Endothelial cell of umbilical vein (primary cell): ENCODE measurements around the gene TIGIT. TPM values are rescaled to one million over a fixed set of nuclear protein-coding genes. Genes with fewer than 3 reads are reported as not detected.

Experiments used
- BruUV-seq: library from RNA; stranded (reverse); fragments of 400-500 nt; replicated peaks from 2 replicates; lab custom pipeline; 2021; lab: Mats Ljungman, UMichigan
- CTCF ChIA-PET: fragments of 300-600, 350-600 bp; sonication (Branson Sonifier 250); formaldehyde crosslinking; loops from one replicate; lab custom pipeline; 2021; ENCODE audit warnings: antibody characterized with exemption, inconsistent platforms; lab: Charles Lee
- POLR2A ChIA-PET: fragments of 300-600, 350-600 bp; sonication (Branson Sonifier 250); formaldehyde crosslinking; loops from one replicate; lab custom pipeline; 2021; ENCODE audit warnings: antibody characterized with exemption, inconsistent platforms; lab: Charles Lee
- DNase-seq: peaks from one replicate; pipeline ENCODE4 v3.0.0-alpha.2; 2011; ENCODE audit warnings: low read depth, low spot score
- FAIRE-seq: peaks from 2 replicates; lab custom pipeline; 2011; peaks lifted over from hg19 to GRCh38; lab: Jason Lieb, UNC
- H2AFZ ChIP-seq: 2 replicates; pipeline ENCODE4 v1.6.0; 2012; ENCODE audit warnings: low read depth, low read length, control low read depth, inconsistent platforms
- H3K27ac ChIP-seq: 2 replicates; pipeline ENCODE4 v1.5.1; 2011; ENCODE audit warnings: low read depth, mild to moderate bottlenecking, control low read depth, low read length, moderate library complexity; ENCODE audit not compliant: insufficient read depth
- H3K27me3 ChIP-seq, 2 experiments: 2 replicates each; pipeline versions ENCODE4 v1.6.0 to v1.6.1; 2011; ENCODE audit warnings: low read length in 2 of 2, mixed read lengths in 1 of 2; ENCODE audit not compliant: control insufficient read depth in 2 of 2, insufficient read depth in 2 of 2
- H3K36me3 ChIP-seq, 2 experiments: 2 replicates in 1 of 2; 3 replicates in 1 of 2; pipeline ENCODE4 v1.5.1; 2011; ENCODE audit warnings: low read length in 2 of 2, mild to moderate bottlenecking in 1 of 2, moderate library complexity in 1 of 2; ENCODE audit not compliant: control insufficient read depth in 2 of 2, insufficient read depth in 2 of 2; ENCODE audit errors: extremely low read depth in 1 of 2
- H3K4me1 ChIP-seq: 3 replicates; pipeline ENCODE4 v1.5.1; 2011; ENCODE audit warnings: mild to moderate bottlenecking, low read length; ENCODE audit not compliant: control insufficient read depth, insufficient read depth; ENCODE audit errors: extremely low read depth
- H3K4me2 ChIP-seq: 2 replicates; pipeline ENCODE4 v1.6.1; 2011; ENCODE audit warnings: low read length, control low read depth, mixed read lengths; ENCODE audit not compliant: insufficient read depth
- H3K4me3 ChIP-seq, 3 experiments: fragments of 200-600 bp in 1 of 3; sonication (generic), shearing (Covaris generic) in 1 of 3; replicated peaks in 1 of 3; 2 replicates each; pipeline ENCODE4 v1.5.1; 2011 to 2016; ENCODE audit warnings: control low read depth in 3 of 3, low read length in 3 of 3, mild to moderate bottlenecking in 2 of 3, inconsistent platforms in 1 of 3, low read depth in 1 of 3, moderate library complexity in 1 of 3; ENCODE audit not compliant: insufficient read depth in 1 of 3
- H3K79me2 ChIP-seq: 2 replicates; pipeline ENCODE4 v1.6.0; 2012; ENCODE audit warnings: low read length, inconsistent platforms; ENCODE audit not compliant: control insufficient read depth, insufficient read depth
- H3K9ac ChIP-seq: replicated peaks from 2 replicates; pipeline ENCODE3; 2011; ENCODE audit warnings: low read length, control low read depth; ENCODE audit not compliant: insufficient read depth; ENCODE audit errors: extremely low read depth
- H3K9me1 ChIP-seq: replicated peaks from 3 replicates; pipeline ENCODE4 v1.6.0; 2011; ENCODE audit warnings: mild to moderate bottlenecking, low read length; ENCODE audit not compliant: control insufficient read depth, insufficient read depth; ENCODE audit errors: extremely low read depth
- H3K9me3 ChIP-seq: replicated peaks from 2 replicates; pipeline ENCODE4 v1.5.1; 2012; ENCODE audit warnings: low read length, inconsistent platforms; ENCODE audit not compliant: control insufficient read depth, insufficient read depth
- H4K20me1 ChIP-seq: replicated peaks from 2 replicates; pipeline ENCODE3; 2011; ENCODE audit warnings: mild to moderate bottlenecking, low read length; ENCODE audit not compliant: control insufficient read depth, insufficient read depth; ENCODE audit errors: extremely low read depth
- CTCF ChIP-seq, 2 donors: IDR thresholded peaks; 1 replicate in 1 of 2; 2 replicates in 1 of 2; pipeline ENCODE4 v1.5.1; 2011; ENCODE audit warnings: low read length in 2 of 2, mild to moderate bottlenecking in 2 of 2, moderate library complexity in 2 of 2, control low read depth in 1 of 2, inconsistent platforms in 1 of 2, low read depth in 1 of 2; ENCODE audit not compliant: insufficient read depth in 1 of 2; ENCODE audit errors: extremely low read depth in 1 of 2
- EZH2 ChIP-seq: IDR thresholded peaks from 2 replicates; pipeline ENCODE4 v1.6.1; 2012; ENCODE audit warnings: borderline replicate concordance, low read depth, mild to moderate bottlenecking, moderate library complexity, low read length, inconsistent platforms; ENCODE audit not compliant: severe bottlenecking
- FOS ChIP-seq: IDR thresholded peaks from 2 replicates; pipeline ENCODE4 v1.6.1; 2011; ENCODE audit warnings: mild to moderate bottlenecking, low read length, moderate library complexity, borderline replicate concordance; ENCODE audit not compliant: insufficient read depth
- GATA2 ChIP-seq: IDR thresholded peaks from 2 replicates; pipeline ENCODE4 v1.7.0; 2011; ENCODE audit warnings: low read depth, mild to moderate bottlenecking, moderate library complexity, mixed read lengths, low read length; ENCODE audit not compliant: insufficient read length, insufficient read depth
- JUN ChIP-seq: IDR thresholded peaks from 2 replicates; pipeline ENCODE4 v1.6.1; 2011; ENCODE audit warnings: borderline replicate concordance, low read depth; ENCODE audit not compliant: insufficient read length, insufficient read depth
- MAX ChIP-seq: IDR thresholded peaks from 2 replicates; pipeline ENCODE4 v1.6.1; 2011; ENCODE audit not compliant: insufficient read depth, insufficient read length
- MYC ChIP-seq: IDR thresholded peaks from one replicate; pipeline ENCODE4 v1.6.1; 2011; ENCODE audit warnings: mild to moderate bottlenecking, low read depth, low read length
- POLR2A ChIP-seq: IDR thresholded peaks from 2 replicates; pipeline ENCODE4 v1.6.1; 2012; ENCODE audit warnings: low read depth, mild to moderate bottlenecking, control low read depth, low read length
- POLR2AphosphoS5 ChIP-seq: IDR thresholded peaks from 2 replicates; pipeline ENCODE4 v1.6.1; 2012; ENCODE audit warnings: low read depth, mild to moderate bottlenecking, control low read depth, low read length, moderate library complexity; ENCODE audit not compliant: insufficient read depth
- dilution Hi-C: fragments of 300-500 bp; cut with MboI; formaldehyde crosslinking; loops from one replicate; pipeline ENCODE4 v1.15.0; 2019; ENCODE audit warnings: low sequenced_read_pairs; ENCODE audit not compliant: extremely low pct_ligation_motif_present
- intact Hi-C: fragments of 100-400 bp; cut with micrococcal nuclease; formaldehyde crosslinking; loops from one replicate; pipeline ENCODE4 v1.10.0; 2022
- polyA plus RNA-seq, 4 experiments: library from polyadenylated mRNA; depleted of rRNA in 3 of 4; stranded (reverse) in 3 of 4; unstranded in 1 of 4; fragments of >200 nt; gene quantifications; 2 replicates each; pipeline versions ENCODE4 v1.2.1 to v1.2.3, GENCODE V29; 2011 to 2012; ENCODE audit warnings: missing spikeins in 1 of 4
- total RNA-seq: library from RNA; stranded (reverse); gene quantifications from 2 replicates; pipeline ENCODE4 v1.2.3, GENCODE V29; 2021

The TIGIT gene
- total and polyA plus RNA-seq, 2 donors (not counting 3 experiments of a cell fraction or from before 2014, with no cell fraction given): not detected

- no peaks in the 10 kb centered on the region for H3K4me1 ChIP-seq
- BruUV-seq: no TSS peak
- H2AFZ ChIP-seq: no peak overlapping the region
- H3K27ac ChIP-seq: no peak overlapping the region
- intact Hi-C loops (no loop called here), dilution Hi-C loops (no loop called here)
- TF ChIP-seq EZH2 (no peak), GATA2 (no peak), FOS (no peak), CTCF (IDR thresholded peaks at IDR 0.05; ENCODE audit: extremely low read depth in 1 of 2, insufficient read depth in 1 of 2, low read depth in 1 of 2, low read length in 2 of 2) (no peak)
- no peaks in the 10 kb centered on the region for H3K9me3 ChIP-seq
- no peak for FAIRE-seq
- H3K27me3 ChIP-seq: no peaks in the 10 kb centered on the region
- H3K9me1 ChIP-seq: no peaks in the 10 kb centered on the region
- no peaks in the 10 kb centered on the region for H4K20me1 ChIP-seq
- DNase-seq: no peak
- no peaks in the 10 kb centered on the region for H3K79me2 ChIP-seq
- no peaks in the 10 kb centered on the region for H3K36me3 ChIP-seq
- H3K9ac ChIP-seq: no peak overlapping the region
- CTCF ChIA-PET: interaction anchor here (2.4 kb wide), 1 partner anchor 29 kb away, joined by 5 read pairs; no protein-coding TSS in a partner anchor
- H3K4me3 ChIP-seq: no peak overlapping the region
- POLR2A ChIA-PET: no interaction called here
- H3K4me2 ChIP-seq: no peak overlapping the region
These were observed 34.5 kb downstream of the TIGIT start for GRCh38 chr3:114328345-114328744.

GRCh38 chr3:114329823-114330222 lies 36.0 kb downstream of the TIGIT start:
- Histone ChIP-seq H3K9me1 (no peaks in the 10 kb centered on the region), H3K9ac (no peak overlapping the region), H3K4me1 (no peaks in the 10 kb centered on the region), H3K27me3 (no peaks in the 10 kb centered on the region), H2AFZ (no peak overlapping the region), H3K79me2 (no peaks in the 10 kb centered on the region), H3K4me3 (no peak overlapping the region), H4K20me1 (no peaks in the 10 kb centered on the region), H3K9me3 (no peaks in the 10 kb centered on the region), H3K36me3 (no peaks in the 10 kb centered on the region), H3K4me2 (no peak overlapping the region), H3K27ac (no peak overlapping the region)
- dilution Hi-C loops (no loop called here), intact Hi-C loops (no loop called here)
- no peak for FAIRE-seq
- ChIA-PET POLR2A (no interaction called here), CTCF (interaction anchor here (2.4 kb wide), 1 partner anchor 30 kb away, joined by 5 read pairs; no protein-coding TSS in a partner anchor)
- DNase-seq: no peak
- TF ChIP-seq EZH2 (no peak), FOS (no peak), POLR2AphosphoS5 (no peak), MAX (no peak), JUN (no peak), GATA2 (no peak), POLR2A (no peak), CTCF (IDR thresholded peaks at IDR 0.05; ENCODE audit: extremely low read depth in 1 of 2, insufficient read depth in 1 of 2, low read depth in 1 of 2, low read length in 2 of 2) (no peak), MYC (no peak)
- BruUV-seq: no TSS peak
